PC-3 (cell line): Measurements from ENCODE around the gene PKP1. TPM values are rescaled to one million over a fixed set of nuclear protein-coding genes. Genes with fewer than 3 reads are reported as not detected.

ENCODE experiments used
- ATAC-seq: fragments of 200-7000 bp; cut with Tn5 transposase; 2 replicates; pipeline ENCODE4 v1.9.1; 2020; ENCODE audit warnings: mild to moderate bottlenecking, moderate library complexity
- BruUV-seq: library from RNA; stranded (reverse); fragments of 400-500 nt; replicated peaks from 2 replicates; lab custom pipeline; 2021; lab: Mats Ljungman, UMichigan
- CTCF ChIA-PET: fragments of 300-600 bp; sonication (Branson Sonifier 250); formaldehyde crosslinking; loops from one replicate; lab custom pipeline; 2022; ENCODE audit warnings: antibody characterized with exemption; lab: Charles Lee
- POLR2A ChIA-PET: fragments of 300-600 bp; sonication (Branson Sonifier 250); formaldehyde crosslinking; loops from one replicate; lab custom pipeline; 2022; ENCODE audit warnings: antibody characterized with exemption; ENCODE audit not compliant: unreplicated experiment; lab: Charles Lee
- DNase-seq: peaks from one replicate; pipeline ENCODE4 v3.0.0-alpha.2; 2015
- H2AFZ ChIP-seq: fragments of 300-600 bp; sonication (generic); 2 replicates; pipeline ENCODE4 v1.6.0; 2016; ENCODE audit warnings: antibody characterized with exemption, low read length
- H3F3A ChIP-seq: fragments of 300-600 bp; sonication (generic); one replicate; pipeline ENCODE4 v1.6.0; 2017; ENCODE audit warnings: antibody characterized with exemption, low read length, control low read depth, mild to moderate bottlenecking; ENCODE audit not compliant: unreplicated experiment
- H3K27ac ChIP-seq: fragments of 300-600 bp; sonication (generic); 2 replicates; pipeline ENCODE4 v1.5.1; 2016; ENCODE audit warnings: mild to moderate bottlenecking, low read length
- H3K27me3 ChIP-seq: fragments of 300-600 bp; sonication (generic); 2 replicates; pipeline ENCODE4 v1.6.1; 2016; ENCODE audit warnings: low read length, mixed read lengths
- H3K36me3 ChIP-seq: fragments of 300-600 bp; sonication (generic); 2 replicates; pipeline ENCODE4 v1.6.1; 2016; ENCODE audit warnings: low read depth, mixed run types, low read length, mixed read lengths
- H3K4me1 ChIP-seq: fragments of 300-600 bp; sonication (generic); 2 replicates; pipeline ENCODE4 v1.5.1; 2016; ENCODE audit warnings: low read length; ENCODE audit not compliant: insufficient read depth
- H3K4me2 ChIP-seq: fragments of 300-600 bp; sonication (generic); 2 replicates; pipeline ENCODE4 v1.6.0; 2016; ENCODE audit warnings: low read length
- H3K4me3 ChIP-seq: fragments of 300-600 bp; sonication (generic); 2 replicates; pipeline ENCODE4 v1.5.1; 2016; ENCODE audit warnings: mild to moderate bottlenecking, low read length, mixed read lengths
- H3K79me2 ChIP-seq: fragments of 300-600 bp; sonication (generic); 2 replicates; pipeline ENCODE4 v1.6.1; 2017; ENCODE audit warnings: low read length, mixed read lengths
- H3K9ac ChIP-seq: fragments of 300-600 bp; sonication (generic); 2 replicates; pipeline ENCODE4 v1.6.0; 2016; ENCODE audit warnings: mild to moderate bottlenecking, low read length
- H3K9me2 ChIP-seq: fragments of 300-600 bp; sonication (generic); replicated peaks from 2 replicates; pipeline ENCODE4 v1.6.1; 2016; ENCODE audit warnings: mixed run types, low read length, mixed read lengths
- H3K9me3 ChIP-seq: fragments of 300-600 bp; sonication (generic); 2 replicates; pipeline ENCODE4 v1.6.1; 2016; ENCODE audit warnings: low read length, mixed read lengths
- H4K20me1 ChIP-seq: fragments of 300-600 bp; sonication (generic); 2 replicates; pipeline ENCODE4 v1.6.1; 2016; ENCODE audit warnings: low read length, mixed read lengths
- CTCF ChIP-seq: fragments of 300-600 bp; sonication (generic); conservative IDR thresholded peaks from 2 replicates; pipeline ENCODE4 v1.5.1; 2017; ENCODE audit warnings: antibody characterized with exemption, low read depth, mild to moderate bottlenecking, low read length
- EZH2 ChIP-seq: fragments of 300-600 bp; sonication (generic); IDR thresholded peaks from one replicate; pipeline ENCODE4 v1.6.1; 2017; ENCODE audit warnings: antibody characterized with exemption, mild to moderate bottlenecking, low read length; ENCODE audit not compliant: unreplicated experiment
- EZH2phosphoT487 ChIP-seq: fragments of 300-600 bp; sonication (generic); IDR thresholded peaks from 2 replicates; pipeline ENCODE4 v1.6.1; 2018; ENCODE audit warnings: mild to moderate bottlenecking, antibody characterized with exemption, low read length, borderline replicate concordance
- intact Hi-C: fragments of 100-400 bp; cut with micrococcal nuclease; formaldehyde crosslinking; loops from 2 replicates; pipeline ENCODE4 v1.9.0; 2023
- total RNA-seq: library from RNA; depleted of rRNA; stranded (reverse); fragments of >200 nt; gene quantifications from 2 replicates; pipeline ENCODE4 v1.2.3, GENCODE V29; 2014

The PKP1 gene
- total RNA-seq, 1 experiment from 2014 or later: 211 TPM

- H3K27me3 ChIP-seq: no peaks in the 10 kb centered on the region
- no peak overlapping the region for H2AFZ ChIP-seq
- TF ChIP-seq EZH2phosphoT487: 0 out of 2 replicates have a peak, but pooled peaks have one; percentile 12
- no peak for TF ChIP-seq EZH2
- TF ChIP-seq CTCF: no peak
- no peak overlapping the region for H3K9ac ChIP-seq
- H3K36me3 ChIP-seq: 0 out of 2 replicates have a peak, but pooled peaks cover 4% of the 10 kb centered on the region
- no peaks in the 10 kb centered on the region for H3K79me2 ChIP-seq
- H3K4me3 ChIP-seq: no peak overlapping the region
- 0 out of 2 replicates have a peak, but pooled peaks cover 3% of the 10 kb centered on the region for H3K9me2 ChIP-seq
- ATAC-seq (no peak), DNase-seq (no peak)
- no peak overlapping the region for H3K4me2 ChIP-seq
- no TSS peak for BruUV-seq
- H3K9me3 ChIP-seq: peaks cover 10% of the 10 kb centered on the region
- peaks cover 6% of the 10 kb centered on the region for H3K4me1 ChIP-seq
- ChIA-PET POLR2A (no interaction called here), CTCF (interaction anchor here (0.6 kb wide), 1 partner anchor 42 kb away, joined by 3 read pairs; no protein-coding TSS in a partner anchor)
- H4K20me1 ChIP-seq: no peaks in the 10 kb centered on the region
- H3F3A ChIP-seq: no peaks in the 10 kb centered on the region
- H3K27ac ChIP-seq: no peak overlapping the region
- intact Hi-C loops: no loop called here
Observed at GRCh38 chr1:201341377-201341776, 58.1 kb downstream of the PKP1 start.

GRCh38 chr1:201344206-201345080 lies 61.1 kb downstream of the PKP1 start:
- Histone ChIP-seq H3K4me2 (no peak overlapping the region), H2AFZ (no peak overlapping the region), H3K36me3 (0 out of 2 replicates have a peak, but pooled peaks cover 4% of the 10 kb centered on the region), H4K20me1 (no peaks in the 10 kb centered on the region), H3K79me2 (no peaks in the 10 kb centered on the region), H3K9me2 (0 out of 2 replicates have a peak, but pooled peaks cover 3% of the 10 kb centered on the region), H3K27me3 (no peaks in the 10 kb centered on the region), H3K4me3 (no peak overlapping the region), H3F3A (no peaks in the 10 kb centered on the region), H3K27ac (no peak overlapping the region), H3K9ac (no peak overlapping the region), H3K9me3 (peaks cover 10% of the 10 kb centered on the region), H3K4me1 (peaks cover 22% of the 10 kb centered on the region)
- POLR2A ChIA-PET: no interaction called here
- TF ChIP-seq EZH2 (no peak), CTCF (no peak), EZH2phosphoT487 (no peak)
- intact Hi-C loops: loop anchor here (5.0 kb wide), 1 partner anchor 217 kb away; the partner anchor contains the start of gene ASCL5
- BruUV-seq: no TSS peak
- no peak for DNase-seq
- CTCF ChIA-PET: interaction anchor here (0.6 kb wide), 2 partner anchors 55 to 730 kb away, joined by 3 to 6 read pairs; no protein-coding TSS in a partner anchor
- no peak for ATAC-seq
